Measurements from ENCODE around the gene GPS2.
A peak's percentile ranks its signal among the peaks of the same experiment; 100 is the strongest.

The GPS2 gene

DNA sequence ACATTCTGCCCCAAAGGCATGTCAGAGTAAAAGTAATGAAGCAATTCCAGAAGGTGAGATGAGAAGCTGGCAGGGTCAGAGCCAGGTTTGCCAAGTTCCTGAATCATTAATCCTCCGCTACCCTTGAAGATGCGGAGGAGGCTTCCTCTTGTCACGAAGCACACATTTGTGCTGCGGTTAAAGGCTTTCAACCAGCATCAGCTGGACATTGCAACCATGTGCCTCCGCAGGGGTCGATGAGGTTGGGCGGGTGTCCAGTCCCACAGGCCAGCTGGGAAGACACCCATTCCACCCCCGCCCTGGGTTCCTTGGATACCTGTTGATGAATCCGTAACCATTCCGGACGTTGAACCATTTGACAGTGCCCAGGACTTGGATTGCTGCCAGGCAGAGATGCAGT, 22.0 kb downstream of the GPS2 start:
- peak; percentile 6 for DNase-seq (ENCODE audit: low spot score)

DNA sequence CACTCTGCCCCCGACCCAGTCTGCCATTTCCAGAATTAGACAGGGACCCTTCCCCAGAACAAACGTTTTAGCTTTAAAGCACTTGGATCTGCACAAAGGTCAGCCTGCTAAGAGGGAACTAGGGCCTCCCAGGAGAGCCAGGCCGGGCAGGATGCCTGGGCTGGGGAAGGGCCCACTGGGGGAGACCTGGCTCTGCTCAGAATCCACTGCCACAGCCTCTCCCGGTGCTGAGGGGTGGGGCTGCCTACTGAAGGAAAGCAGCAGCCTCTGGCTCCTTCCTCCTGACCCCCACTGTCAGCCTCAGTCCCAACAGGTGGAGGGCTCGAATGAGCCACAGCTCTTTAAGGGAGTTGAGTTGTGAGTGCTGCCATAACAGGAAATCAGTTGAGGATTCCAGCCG, 22.4 kb downstream of the GPS2 start:
- peak; percentile 14 for DNase-seq (ENCODE audit: low spot score)

DNA sequence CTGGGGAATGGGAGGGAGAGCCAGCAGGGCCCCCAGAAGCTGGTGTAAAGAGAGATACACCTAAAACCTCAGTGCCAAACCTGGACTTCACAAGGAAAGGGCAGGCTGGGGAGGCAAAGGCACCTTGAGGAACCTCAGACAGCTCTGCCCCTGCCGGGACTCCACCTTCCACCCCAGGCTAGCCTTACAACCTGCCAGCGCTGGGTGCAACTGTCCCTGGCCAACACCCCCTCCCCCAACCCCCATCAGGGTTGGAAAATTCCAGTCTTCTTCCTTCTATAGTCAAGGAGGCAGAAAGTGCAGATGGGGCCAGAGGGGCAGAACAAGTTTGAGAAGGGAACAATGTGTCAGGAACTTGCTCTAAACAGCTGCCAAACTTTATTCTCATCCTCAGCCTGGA, 23.0 kb downstream of the GPS2 start:
- no peak for DNase-seq (ENCODE audit: low spot score)

DNA sequence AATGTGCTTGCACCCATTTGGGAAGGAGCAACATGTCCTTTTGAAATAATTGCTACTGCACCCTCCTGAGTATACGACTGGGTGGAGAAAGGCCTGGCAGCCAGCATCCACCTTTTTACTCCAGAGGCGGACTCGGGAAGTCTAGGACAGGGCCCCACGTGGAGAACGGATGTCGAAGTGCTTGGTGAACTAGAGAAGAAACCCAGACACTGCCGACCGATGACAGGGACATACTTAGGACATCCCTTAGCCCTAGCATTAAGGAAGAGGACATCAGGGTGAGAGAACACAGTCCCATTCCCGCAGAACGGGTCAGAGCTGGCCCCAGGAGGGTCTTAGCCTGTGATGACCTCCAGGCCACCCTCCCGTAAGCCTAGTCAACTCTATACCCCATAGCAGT, 24.5 kb downstream of the GPS2 start:
- no peak for DNase-seq (ENCODE audit: low spot score)

DNA sequence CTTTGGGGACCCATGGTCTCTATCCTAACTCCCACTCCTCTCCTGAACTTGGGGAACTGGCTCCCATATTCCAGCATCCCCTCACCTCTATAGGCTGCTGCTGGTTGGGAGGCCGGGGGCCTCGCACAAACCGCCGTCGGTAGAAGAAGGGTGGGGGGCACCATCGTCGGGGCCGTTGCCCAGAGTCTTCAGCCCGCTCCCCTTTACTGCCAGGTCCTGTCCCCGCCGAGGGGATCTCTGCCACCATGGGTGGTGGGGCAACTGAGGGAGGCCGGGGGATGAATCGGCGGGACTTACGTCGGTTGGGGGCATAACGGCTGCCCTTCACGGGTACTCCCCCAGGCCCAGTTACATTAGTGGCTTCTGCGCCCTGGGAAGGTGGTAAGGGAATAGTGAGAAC, 25.0 kb downstream of the GPS2 start:
- no peak for DNase-seq (ENCODE audit: low spot score)

DNA sequence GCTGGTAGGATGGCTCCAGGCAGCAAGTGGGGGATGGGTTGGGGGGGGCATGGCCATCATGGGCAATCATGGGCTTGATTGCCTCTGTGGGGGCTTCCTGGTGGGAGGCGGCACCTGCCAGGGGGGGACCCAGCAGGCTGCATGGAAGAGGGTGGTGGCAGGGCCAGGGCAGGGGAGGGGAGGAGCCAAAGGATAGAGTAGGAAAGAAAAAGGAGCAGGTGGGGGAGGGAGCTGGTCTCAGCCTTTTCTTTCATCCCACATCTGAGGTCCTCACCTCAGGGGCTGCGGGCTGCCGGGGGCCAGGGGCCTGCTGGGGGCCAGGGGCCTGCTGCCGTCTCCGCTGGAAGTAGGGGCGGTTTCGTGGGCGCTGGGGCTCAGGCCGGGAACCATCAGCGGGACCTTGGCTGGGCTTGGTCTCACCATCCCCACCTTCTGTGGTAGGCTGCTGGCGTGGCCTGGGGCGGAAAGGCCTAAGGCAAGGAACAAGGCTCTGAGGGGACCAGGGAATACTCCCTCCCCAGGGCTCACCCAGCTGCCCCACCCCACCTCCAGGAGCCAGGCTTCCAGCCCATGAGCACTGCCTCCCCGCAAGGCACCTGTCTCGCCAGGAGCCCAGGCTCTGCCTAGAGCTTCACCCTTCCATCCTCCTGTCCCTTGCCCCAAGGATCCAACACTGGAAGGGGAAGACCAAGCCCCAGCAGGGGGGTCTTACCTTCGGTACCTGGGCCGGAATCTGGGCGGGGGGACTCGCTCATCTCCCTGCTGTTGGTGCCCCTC, 25.7 kb downstream of the GPS2 start:
- no peak for DNase-seq (ENCODE audit: low spot score)

DNA sequence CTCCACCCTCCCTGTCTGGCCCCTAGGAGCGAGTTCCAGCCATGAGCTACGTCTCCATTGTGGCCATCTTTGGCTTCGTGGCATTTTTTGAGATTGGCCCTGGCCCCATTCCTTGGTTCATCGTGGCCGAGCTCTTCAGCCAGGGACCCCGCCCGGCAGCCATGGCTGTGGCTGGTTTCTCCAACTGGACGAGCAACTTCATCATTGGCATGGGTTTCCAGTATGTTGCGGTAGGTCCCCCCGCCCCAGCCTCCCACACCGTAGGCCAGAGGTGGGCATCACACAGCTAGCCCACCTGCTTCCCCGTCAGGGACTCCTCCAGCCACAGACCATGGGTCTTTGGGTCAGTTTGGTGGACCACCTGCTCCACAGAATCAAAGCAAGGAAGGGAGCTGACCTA, 29.5 kb downstream of the GPS2 start:
- DNase-seq (ENCODE audit: low spot score) = peak; percentile 4

DNA sequence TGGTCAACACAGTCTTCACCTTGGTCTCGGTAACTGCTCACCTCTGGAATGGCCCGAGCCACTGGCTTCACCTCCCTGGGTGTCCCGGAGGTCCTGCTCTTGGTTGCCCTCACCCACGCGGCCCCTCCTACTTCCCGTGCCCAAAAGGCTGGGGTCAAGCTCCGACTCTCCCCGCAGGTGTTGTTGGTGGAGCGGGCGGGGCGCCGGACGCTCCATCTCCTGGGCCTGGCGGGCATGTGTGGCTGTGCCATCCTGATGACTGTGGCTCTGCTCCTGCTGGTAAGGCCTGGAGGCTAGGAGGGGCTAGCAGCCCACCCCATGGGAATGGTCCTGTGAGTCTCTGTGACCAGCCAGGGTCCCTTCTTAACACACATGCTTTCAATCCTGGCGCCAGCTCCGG, 30.2 kb downstream of the GPS2 start:
- DNase-seq (ENCODE audit: low spot score) = no peak

DNA sequence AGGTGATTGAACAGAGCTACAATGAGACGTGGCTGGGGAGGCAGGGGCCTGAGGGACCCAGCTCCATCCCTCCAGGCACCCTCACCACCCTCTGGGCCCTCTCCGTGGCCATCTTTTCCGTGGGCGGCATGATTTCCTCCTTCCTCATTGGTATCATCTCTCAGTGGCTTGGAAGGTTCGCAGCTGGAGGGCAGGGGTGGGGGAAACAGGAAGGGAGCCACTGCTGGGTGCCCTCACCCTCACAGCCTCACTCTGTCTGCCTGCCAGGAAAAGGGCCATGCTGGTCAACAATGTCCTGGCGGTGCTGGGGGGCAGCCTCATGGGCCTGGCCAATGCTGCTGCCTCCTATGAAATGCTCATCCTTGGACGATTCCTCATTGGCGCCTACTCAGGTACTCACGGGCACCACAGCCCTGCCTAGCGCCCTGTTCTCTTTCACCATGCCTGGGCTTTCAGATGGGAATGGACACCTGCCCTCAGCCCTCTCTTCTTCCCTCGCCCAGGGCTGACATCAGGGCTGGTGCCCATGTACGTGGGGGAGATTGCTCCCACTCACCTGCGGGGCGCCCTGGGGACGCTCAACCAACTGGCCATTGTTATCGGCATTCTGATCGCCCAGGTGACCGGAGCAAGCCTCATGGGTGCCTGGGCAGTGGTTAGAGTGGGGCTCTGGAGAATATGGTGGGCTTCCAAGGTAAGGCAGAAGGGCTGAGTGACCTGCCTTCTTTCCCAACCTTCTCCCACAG, 31.5 kb downstream of the GPS2 start:
- DNase-seq (ENCODE audit: low spot score) = no peak

DNA sequence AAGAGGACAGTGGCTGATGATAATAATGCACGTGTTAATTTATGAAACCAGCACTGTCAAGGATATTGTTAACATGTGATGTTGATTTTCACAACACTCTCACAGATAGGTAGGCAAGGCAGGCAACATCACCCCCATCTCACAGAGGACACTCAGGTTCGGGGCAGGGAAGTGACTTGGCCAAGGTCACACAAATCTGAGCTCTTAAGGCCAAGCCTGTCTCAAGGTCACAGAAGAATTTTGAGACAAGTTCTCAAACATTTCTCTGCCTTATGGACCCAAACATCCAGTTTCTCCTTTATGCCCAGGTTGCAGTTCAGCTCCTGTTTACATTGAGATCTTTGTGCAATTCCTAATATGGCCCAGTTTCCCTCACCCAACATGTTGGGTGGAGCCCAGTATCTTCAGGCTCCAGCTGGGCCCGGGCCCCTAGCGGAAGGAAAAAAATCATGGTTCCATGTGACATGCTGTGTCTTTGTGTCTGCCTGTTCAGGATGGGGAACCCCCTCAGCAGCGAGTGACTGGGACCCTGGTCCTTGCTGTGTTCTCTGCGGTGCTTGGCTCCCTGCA, 32.3 kb downstream of the GPS2 start:
- DNase-seq (ENCODE audit: low spot score) = no peak

DNA sequence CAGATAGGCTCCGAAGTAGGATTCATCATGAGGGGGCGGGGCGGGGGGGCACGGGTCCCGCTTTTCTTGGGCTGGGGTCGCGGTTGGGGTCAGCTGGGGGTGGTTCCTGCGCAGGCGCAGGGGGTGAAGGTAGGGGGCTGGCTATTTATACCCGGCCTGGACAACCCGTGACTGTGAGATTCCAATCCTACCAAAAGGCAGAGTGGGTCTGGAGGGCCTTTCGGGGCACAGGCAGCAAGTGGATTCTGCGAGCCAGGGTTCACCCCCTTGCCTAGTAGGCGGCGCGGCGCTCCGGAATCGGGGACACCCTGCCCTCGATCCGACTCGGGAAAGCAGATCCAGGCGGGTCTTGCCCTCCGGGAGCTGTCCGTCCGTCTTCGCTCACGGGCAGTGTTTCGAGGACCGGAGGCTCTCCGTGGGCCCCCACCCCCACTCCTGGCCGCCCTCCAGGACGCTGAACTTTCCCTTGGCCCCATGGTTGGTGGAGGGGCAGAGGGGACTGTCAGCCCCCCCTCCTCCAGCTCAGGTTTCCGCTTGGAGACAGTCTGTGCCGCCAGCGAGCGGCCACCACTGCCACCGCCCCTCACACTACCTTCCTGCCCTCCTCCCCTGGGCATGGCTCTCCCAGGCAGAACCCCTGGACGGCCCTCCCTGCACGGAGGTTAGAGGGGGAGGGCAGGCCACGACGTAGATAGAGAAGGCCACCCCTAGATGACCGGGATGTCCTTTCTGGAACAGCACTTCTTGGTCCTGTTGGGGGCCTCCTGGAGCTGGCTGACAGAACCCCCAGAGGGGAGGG, 33.0 kb downstream of the GPS2 start:
- no peak for DNase-seq (ENCODE audit: low spot score)

DNA sequence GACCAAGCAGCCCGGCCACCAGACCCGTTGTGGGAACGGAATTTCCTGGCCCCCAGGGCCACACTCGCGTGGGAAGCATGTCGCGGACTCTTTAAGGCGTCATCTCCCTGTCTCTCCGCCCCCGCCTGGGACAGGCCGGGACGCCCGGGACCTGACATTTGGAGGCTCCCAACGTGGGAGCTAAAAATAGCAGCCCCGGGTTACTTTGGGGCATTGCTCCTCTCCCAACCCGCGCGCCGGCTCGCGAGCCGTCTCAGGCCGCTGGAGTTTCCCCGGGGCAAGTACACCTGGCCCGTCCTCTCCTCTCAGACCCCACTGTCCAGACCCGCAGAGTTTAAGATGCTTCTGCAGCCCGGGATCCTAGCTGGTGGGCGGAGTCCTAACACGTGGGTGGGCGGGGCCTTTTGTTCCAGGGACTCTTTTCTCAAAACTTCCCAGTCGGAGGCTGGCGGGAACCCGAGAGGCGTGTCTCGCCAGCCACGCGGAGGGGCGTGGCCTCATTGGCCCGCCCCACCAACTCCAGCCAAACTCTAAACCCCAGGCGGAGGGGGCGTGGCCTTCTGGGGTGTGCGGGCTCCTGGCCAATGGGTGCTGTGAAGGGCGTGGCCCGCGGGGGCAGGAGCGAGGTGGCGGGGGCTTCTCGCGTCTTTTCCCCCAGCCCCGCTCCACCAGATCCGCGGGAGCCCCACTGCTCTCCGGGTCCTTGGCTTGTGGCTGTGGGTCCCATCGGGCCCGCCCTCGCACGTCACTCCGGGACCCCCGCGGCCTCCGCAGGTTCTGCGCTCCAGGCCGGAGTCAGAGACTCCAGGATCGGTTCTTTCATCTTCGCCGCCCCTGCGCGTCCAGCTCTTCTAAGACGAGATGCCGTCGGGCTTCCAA, 33.8 kb downstream of the GPS2 start, which contains the start of gene SLC2A4:
Gene SLC2A4, plus strand, starts transcription at position 645 of the 879 bp plus-strand sequence. Its CDS starts 217 bp downstream, at position 862.
- peak; percentile 99 for DNase-seq (ENCODE audit: low spot score)

DNA sequence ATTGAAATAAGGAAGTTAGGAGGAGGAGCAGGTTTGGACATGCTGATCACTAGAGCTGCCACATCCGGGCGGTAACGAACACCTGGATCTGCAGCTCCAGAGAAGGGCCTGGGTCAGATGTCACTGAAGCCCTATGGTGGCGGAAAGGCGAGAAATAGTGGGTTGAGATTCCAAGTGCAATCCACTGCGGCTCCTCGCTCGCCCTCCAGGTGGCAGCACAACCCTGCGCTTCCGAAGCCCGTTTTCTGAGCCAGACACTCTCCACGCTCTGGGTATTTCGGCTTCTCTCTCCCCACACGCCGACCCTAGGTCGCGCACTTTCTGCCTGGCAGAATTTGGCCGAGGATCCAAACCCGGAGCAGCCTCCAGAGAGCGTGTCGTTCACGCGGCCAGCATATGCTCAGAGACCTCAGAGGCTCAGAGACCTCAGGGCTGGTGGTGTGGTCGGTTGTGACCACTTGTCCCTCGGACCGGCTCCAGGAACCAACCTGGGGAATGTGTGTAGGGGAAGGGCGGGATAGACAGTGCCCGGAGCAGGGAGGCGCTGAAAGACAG, 34.6 kb downstream of the GPS2 start:
- peak; percentile 88 for DNase-seq (ENCODE audit: low spot score)

DNA sequence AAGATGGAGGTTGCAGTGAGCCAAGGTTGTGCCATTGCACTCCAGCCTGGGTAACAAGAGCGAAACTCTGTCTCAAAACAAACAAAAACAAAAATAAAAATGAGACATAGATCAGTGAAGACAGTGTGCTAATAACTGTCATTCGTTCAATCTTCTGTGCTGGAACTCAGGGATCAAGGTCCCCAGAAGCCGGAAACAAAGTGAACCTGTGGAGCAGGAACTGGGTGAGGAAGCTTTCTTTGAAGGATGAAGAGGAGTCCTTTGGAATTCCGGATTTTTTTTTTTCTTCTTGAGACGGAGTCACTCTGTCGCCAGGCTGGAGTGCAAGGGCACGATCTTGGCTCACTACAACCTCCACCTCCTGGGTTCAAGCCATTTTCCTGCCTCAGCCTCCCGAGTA, 35.7 kb downstream of the GPS2 start:
- DNase-seq (ENCODE audit: low spot score) = no peak

DNA sequence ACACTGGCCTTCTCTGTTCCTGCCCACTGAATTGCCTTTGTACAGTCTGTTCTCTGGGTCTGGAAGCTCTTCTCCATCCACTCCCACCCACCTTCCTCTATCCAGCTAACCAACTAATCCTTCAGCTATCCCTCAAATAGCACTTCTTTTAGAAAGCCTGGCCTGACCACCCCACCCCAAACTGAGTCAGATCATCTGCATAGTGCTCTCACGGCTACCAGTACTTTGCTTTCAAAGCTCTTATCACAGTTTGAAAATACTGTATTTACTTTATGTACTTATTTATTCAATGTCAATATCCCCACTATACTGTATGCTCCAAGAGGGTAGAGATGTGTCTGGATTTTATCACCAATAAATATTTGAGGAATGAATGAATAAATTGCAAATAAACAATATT, 48.4 kb downstream of the GPS2 start:
- peak; percentile 35 for DNase-seq (ENCODE audit: low spot score)

DNA sequence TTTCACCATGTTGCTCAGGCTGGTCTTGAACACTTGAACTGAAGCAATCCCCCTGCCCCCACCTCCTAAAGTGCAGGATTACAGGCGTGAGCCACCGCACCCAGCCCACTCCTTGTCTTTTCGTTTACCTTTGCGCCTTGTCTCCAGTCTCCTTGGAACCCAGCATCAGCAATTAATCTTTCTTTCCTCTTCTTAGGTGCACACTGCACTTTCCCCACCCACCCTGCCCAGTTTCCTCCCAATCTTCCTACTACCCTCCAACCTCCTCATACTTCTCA, 51.4 kb downstream of the GPS2 start:
- no peak for DNase-seq (ENCODE audit: low spot score)

DNA sequence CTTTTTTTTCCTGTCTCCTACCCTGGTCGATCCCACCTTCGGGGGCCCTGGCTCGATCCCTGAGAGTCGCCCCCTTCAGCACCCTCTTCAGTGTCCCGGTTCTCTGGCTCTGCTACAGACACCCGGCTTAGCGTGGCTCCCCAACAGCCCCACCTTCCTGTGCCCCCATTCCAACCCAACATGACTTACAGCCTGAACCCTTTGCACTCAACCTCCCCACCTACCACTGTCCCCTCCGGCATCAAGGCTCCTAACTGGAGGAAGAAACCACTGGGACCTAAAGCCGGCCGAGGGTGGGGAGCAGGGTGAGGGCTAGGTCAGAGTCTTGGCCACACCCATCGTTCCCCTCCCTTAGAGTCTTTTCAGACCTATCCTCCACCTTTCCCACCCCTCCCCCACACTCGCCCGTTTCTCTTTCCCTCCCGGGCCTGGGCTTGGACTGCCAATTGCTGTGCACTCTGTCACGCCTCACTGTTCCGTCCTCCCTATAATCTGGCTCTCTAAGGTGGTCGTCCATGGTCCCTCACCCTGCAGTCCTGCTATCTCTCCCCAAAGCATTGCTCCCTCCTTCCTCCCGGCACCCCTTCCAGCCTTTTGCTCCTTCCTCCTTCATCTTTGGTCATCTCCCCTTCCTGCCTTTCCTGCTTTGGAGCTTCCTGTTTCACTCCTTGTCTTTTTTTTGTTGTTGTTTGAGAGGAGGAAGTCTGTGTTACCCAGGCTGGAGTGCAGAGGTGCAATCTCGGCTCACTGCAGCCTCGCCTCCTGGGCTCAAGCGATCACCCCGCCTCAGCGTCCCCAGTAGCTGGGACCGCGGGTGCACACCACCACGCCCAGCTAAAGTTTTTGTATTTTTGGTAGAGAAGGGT, 52.0 kb downstream of the GPS2 start:
- peak; percentile 30 for DNase-seq (ENCODE audit: low spot score)
